HUES48 (cell line): ENCODE results near the gene POTEB.
"Not testable (repeated sequence)": the region's sequence is repeated elsewhere in the genome, so short reads cannot be mapped to it uniquely, and the experiment has no call there.

Experiments used
- H3K27ac ChIP-seq: one replicate; pipeline ENCODE4 v1.7.0; 2013; ENCODE audit warnings: low read depth, low read length, inconsistent platforms
- H3K27me3 ChIP-seq: 2 replicates; pipeline ENCODE4 v1.6.1; 2013; ENCODE audit warnings: mild to moderate bottlenecking, low read length; ENCODE audit not compliant: control insufficient read depth, insufficient read depth
- H3K36me3 ChIP-seq: 2 replicates; pipeline ENCODE4 v1.6.1; 2013; ENCODE audit warnings: low read length; ENCODE audit not compliant: control insufficient read depth, insufficient read depth
- H3K4me1 ChIP-seq: 2 replicates; pipeline ENCODE4 v1.6.1; 2013; ENCODE audit warnings: mild to moderate bottlenecking, low read length; ENCODE audit not compliant: control insufficient read depth, insufficient read depth
- H3K4me3 ChIP-seq: 2 replicates; pipeline ENCODE4 v1.5.1; 2013; ENCODE audit warnings: mild to moderate bottlenecking, low read depth, low read length
- H3K9ac ChIP-seq: 2 replicates; pipeline ENCODE4 v1.6.1; 2013; ENCODE audit warnings: mild to moderate bottlenecking, low read depth, low read length, moderate library complexity
- H3K9me3 ChIP-seq: 2 replicates; pipeline ENCODE4 v1.6.1; 2013; ENCODE audit warnings: low read length; ENCODE audit not compliant: control insufficient read depth, insufficient read depth

The POTEB gene

DNA sequence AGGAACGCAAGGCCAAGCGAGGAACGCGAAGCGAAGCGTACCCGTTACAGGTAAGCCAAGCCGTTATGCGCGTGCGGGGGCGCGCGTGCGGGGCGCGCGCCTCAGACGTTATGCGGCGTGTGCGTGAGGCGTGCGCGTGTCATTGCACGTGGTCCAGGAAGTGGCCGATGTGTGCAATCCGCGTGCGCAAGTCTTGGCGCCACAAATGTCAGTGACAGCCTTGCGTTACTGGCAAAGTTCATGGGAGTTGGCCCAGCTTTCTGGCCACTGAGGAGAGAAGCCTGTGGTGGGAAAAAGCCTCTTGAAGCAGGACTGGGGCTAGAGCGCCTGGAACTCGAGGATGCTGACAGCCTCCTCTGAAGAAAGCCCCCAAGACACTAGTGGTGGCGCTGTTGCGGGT is at the start of gene POTEB:
POTEB (minus strand) TSS at position 101 of the 400 bp plus-strand sequence. CDS start 489 bp downstream, outside the sequence.
- not testable (repeated sequence) for H3K9ac ChIP-seq, H3K9me3 ChIP-seq, H3K36me3 ChIP-seq, H3K4me3 ChIP-seq, H3K4me1 ChIP-seq, H3K27ac ChIP-seq, H3K27me3 ChIP-seq

DNA sequence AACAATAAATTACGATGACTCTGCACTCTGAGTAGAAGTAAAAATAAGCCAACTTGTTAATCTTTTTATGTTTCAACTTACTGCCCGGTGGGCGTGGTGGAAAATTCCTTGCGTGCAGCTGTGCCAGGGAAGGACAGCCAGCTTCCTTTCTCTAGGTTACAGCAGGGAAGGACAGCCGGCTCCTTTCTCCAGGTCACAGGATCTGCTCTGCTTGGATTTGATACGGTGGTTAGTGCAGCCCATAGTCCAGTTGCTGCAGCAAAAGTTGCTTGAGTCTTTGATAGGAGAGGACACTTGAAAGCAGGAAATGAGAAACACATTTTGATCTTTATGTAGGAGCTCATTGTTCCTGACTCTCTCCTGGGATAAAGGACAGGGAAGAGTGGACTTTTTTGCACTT is 13.4 kb upstream of the POTEB start:
- not testable (repeated sequence) for H3K36me3 ChIP-seq, H3K9me3 ChIP-seq, H3K4me3 ChIP-seq, H3K27me3 ChIP-seq, H3K4me1 ChIP-seq, H3K9ac ChIP-seq, H3K27ac ChIP-seq

DNA sequence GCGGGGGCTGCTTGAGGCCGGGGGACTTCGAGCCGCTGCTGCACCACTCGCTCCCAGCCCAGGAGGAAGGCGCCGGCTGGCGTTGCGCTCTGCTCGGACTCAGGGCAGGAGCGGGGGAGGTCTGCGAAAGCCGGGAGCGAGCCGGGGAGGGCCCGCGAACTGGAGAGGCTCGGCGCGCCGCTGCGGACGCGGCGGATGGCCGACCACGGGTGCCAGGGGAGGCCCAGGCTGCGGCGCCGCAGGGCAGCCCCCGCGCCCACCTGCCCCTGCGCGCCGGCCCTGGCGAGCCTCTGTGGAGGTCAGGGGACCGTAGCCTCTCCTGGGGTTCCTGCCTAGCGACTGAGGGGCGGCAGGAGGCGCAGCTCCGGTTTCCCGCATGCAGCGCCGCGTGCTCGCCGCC is 12.0 kb upstream of the POTEB start:
- not testable (repeated sequence) for H3K9me3 ChIP-seq, H3K4me3 ChIP-seq, H3K4me1 ChIP-seq, H3K27me3 ChIP-seq, H3K27ac ChIP-seq, H3K36me3 ChIP-seq, H3K9ac ChIP-seq

DNA sequence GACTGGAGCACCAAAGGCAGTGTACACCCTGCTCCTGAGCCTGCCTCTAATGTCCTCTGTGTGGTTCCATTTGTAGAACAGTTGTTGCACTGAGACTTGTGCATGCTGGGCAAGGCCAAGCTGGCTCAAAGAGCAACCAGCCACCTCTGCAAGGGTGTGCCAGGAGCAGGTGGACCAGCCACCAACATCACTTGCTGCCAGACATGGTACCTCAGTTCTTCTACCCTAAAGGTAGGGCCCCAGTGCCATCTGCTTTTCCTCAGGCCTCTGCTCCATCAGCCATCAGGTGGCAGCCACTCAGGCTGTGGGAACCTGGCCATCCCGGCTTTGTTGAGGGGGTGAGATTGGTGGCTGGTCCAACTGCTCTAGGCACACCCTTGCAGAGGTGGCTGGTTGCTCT is 38.7 kb downstream of the POTEB start:
- not testable (repeated sequence) for H3K27me3 ChIP-seq, H3K4me3 ChIP-seq, H3K9me3 ChIP-seq, H3K4me1 ChIP-seq, H3K36me3 ChIP-seq, H3K9ac ChIP-seq, H3K27ac ChIP-seq
